Endothelial cell of umbilical vein (primary cell): ENCODE measurements around the gene CABYR. TPM values are rescaled to one million over a fixed set of nuclear protein-coding genes. Genes with fewer than 3 reads are reported as not detected.

Experiments used
- BruUV-seq: library from RNA; stranded (reverse); fragments of 400-500 nt; replicated peaks from 2 replicates; lab custom pipeline; 2021; lab: Mats Ljungman, UMichigan
- CTCF ChIA-PET: fragments of 300-600, 350-600 bp; sonication (Branson Sonifier 250); formaldehyde crosslinking; loops from one replicate; lab custom pipeline; 2021; ENCODE audit warnings: antibody characterized with exemption, inconsistent platforms; lab: Charles Lee
- POLR2A ChIA-PET: fragments of 300-600, 350-600 bp; sonication (Branson Sonifier 250); formaldehyde crosslinking; loops from one replicate; lab custom pipeline; 2021; ENCODE audit warnings: antibody characterized with exemption, inconsistent platforms; lab: Charles Lee
- DNase-seq: peaks from one replicate; pipeline ENCODE4 v3.0.0-alpha.2; 2011; ENCODE audit warnings: low read depth, low spot score
- FAIRE-seq: peaks from 2 replicates; lab custom pipeline; 2011; peaks lifted over from hg19 to GRCh38; lab: Jason Lieb, UNC
- H2AFZ ChIP-seq: 2 replicates; pipeline ENCODE4 v1.6.0; 2012; ENCODE audit warnings: low read depth, low read length, control low read depth, inconsistent platforms
- H3K27ac ChIP-seq: 2 replicates; pipeline ENCODE4 v1.5.1; 2011; ENCODE audit warnings: low read depth, mild to moderate bottlenecking, control low read depth, low read length, moderate library complexity; ENCODE audit not compliant: insufficient read depth
- H3K27me3 ChIP-seq, 2 experiments: 2 replicates each; pipeline versions ENCODE4 v1.6.0 to v1.6.1; 2011; ENCODE audit warnings: low read length in 2 of 2, mixed read lengths in 1 of 2; ENCODE audit not compliant: control insufficient read depth in 2 of 2, insufficient read depth in 2 of 2
- H3K36me3 ChIP-seq, 2 experiments: 2 replicates in 1 of 2; 3 replicates in 1 of 2; pipeline ENCODE4 v1.5.1; 2011; ENCODE audit warnings: low read length in 2 of 2, mild to moderate bottlenecking in 1 of 2, moderate library complexity in 1 of 2; ENCODE audit not compliant: control insufficient read depth in 2 of 2, insufficient read depth in 2 of 2; ENCODE audit errors: extremely low read depth in 1 of 2
- H3K4me1 ChIP-seq: 3 replicates; pipeline ENCODE4 v1.5.1; 2011; ENCODE audit warnings: mild to moderate bottlenecking, low read length; ENCODE audit not compliant: control insufficient read depth, insufficient read depth; ENCODE audit errors: extremely low read depth
- H3K4me2 ChIP-seq: 2 replicates; pipeline ENCODE4 v1.6.1; 2011; ENCODE audit warnings: low read length, control low read depth, mixed read lengths; ENCODE audit not compliant: insufficient read depth
- H3K4me3 ChIP-seq, 3 experiments: fragments of 200-600 bp in 1 of 3; sonication (generic), shearing (Covaris generic) in 1 of 3; replicated peaks in 1 of 3; 2 replicates each; pipeline ENCODE4 v1.5.1; 2011 to 2016; ENCODE audit warnings: control low read depth in 3 of 3, low read length in 3 of 3, mild to moderate bottlenecking in 2 of 3, inconsistent platforms in 1 of 3, low read depth in 1 of 3, moderate library complexity in 1 of 3; ENCODE audit not compliant: insufficient read depth in 1 of 3
- H3K79me2 ChIP-seq: 2 replicates; pipeline ENCODE4 v1.6.0; 2012; ENCODE audit warnings: low read length, inconsistent platforms; ENCODE audit not compliant: control insufficient read depth, insufficient read depth
- H3K9ac ChIP-seq: replicated peaks from 2 replicates; pipeline ENCODE3; 2011; ENCODE audit warnings: low read length, control low read depth; ENCODE audit not compliant: insufficient read depth; ENCODE audit errors: extremely low read depth
- H3K9me1 ChIP-seq: replicated peaks from 3 replicates; pipeline ENCODE4 v1.6.0; 2011; ENCODE audit warnings: mild to moderate bottlenecking, low read length; ENCODE audit not compliant: control insufficient read depth, insufficient read depth; ENCODE audit errors: extremely low read depth
- H3K9me3 ChIP-seq: replicated peaks from 2 replicates; pipeline ENCODE4 v1.5.1; 2012; ENCODE audit warnings: low read length, inconsistent platforms; ENCODE audit not compliant: control insufficient read depth, insufficient read depth
- H4K20me1 ChIP-seq: replicated peaks from 2 replicates; pipeline ENCODE3; 2011; ENCODE audit warnings: mild to moderate bottlenecking, low read length; ENCODE audit not compliant: control insufficient read depth, insufficient read depth; ENCODE audit errors: extremely low read depth
- EZH2 ChIP-seq: IDR thresholded peaks from 2 replicates; pipeline ENCODE4 v1.6.1; 2012; ENCODE audit warnings: borderline replicate concordance, low read depth, mild to moderate bottlenecking, moderate library complexity, low read length, inconsistent platforms; ENCODE audit not compliant: severe bottlenecking
- FOS ChIP-seq: IDR thresholded peaks from 2 replicates; pipeline ENCODE4 v1.6.1; 2011; ENCODE audit warnings: mild to moderate bottlenecking, low read length, moderate library complexity, borderline replicate concordance; ENCODE audit not compliant: insufficient read depth
- GATA2 ChIP-seq: IDR thresholded peaks from 2 replicates; pipeline ENCODE4 v1.7.0; 2011; ENCODE audit warnings: low read depth, mild to moderate bottlenecking, moderate library complexity, mixed read lengths, low read length; ENCODE audit not compliant: insufficient read length, insufficient read depth
- JUN ChIP-seq: IDR thresholded peaks from 2 replicates; pipeline ENCODE4 v1.6.1; 2011; ENCODE audit warnings: borderline replicate concordance, low read depth; ENCODE audit not compliant: insufficient read length, insufficient read depth
- POLR2AphosphoS5 ChIP-seq: IDR thresholded peaks from 2 replicates; pipeline ENCODE4 v1.6.1; 2012; ENCODE audit warnings: low read depth, mild to moderate bottlenecking, control low read depth, low read length, moderate library complexity; ENCODE audit not compliant: insufficient read depth
- dilution Hi-C: fragments of 300-500 bp; cut with MboI; formaldehyde crosslinking; loops from one replicate; pipeline ENCODE4 v1.15.0; 2019; ENCODE audit warnings: low sequenced_read_pairs; ENCODE audit not compliant: extremely low pct_ligation_motif_present
- intact Hi-C: fragments of 100-400 bp; cut with micrococcal nuclease; formaldehyde crosslinking; loops from one replicate; pipeline ENCODE4 v1.10.0; 2022
- polyA plus RNA-seq, 4 experiments: library from polyadenylated mRNA; depleted of rRNA in 3 of 4; stranded (reverse) in 3 of 4; unstranded in 1 of 4; fragments of >200 nt; gene quantifications; 2 replicates each; pipeline versions ENCODE4 v1.2.1 to v1.2.3, GENCODE V29; 2011 to 2012; ENCODE audit warnings: missing spikeins in 1 of 4
- total RNA-seq: library from RNA; stranded (reverse); gene quantifications from 2 replicates; pipeline ENCODE4 v1.2.3, GENCODE V29; 2021
- TF ChIP-seq, protein P1 (sequence below), 2 donors: IDR thresholded peaks; 1 replicate in 1 of 2; 2 replicates in 1 of 2; pipeline ENCODE4 v1.5.1; 2011; ENCODE audit warnings: low read length in 2 of 2, mild to moderate bottlenecking in 2 of 2, moderate library complexity in 2 of 2, control low read depth in 1 of 2, inconsistent platforms in 1 of 2, low read depth in 1 of 2; ENCODE audit not compliant: insufficient read depth in 1 of 2; ENCODE audit errors: extremely low read depth in 1 of 2
- TF ChIP-seq, protein P2 (sequence below): IDR thresholded peaks from 2 replicates; pipeline ENCODE4 v1.6.1; 2011; ENCODE audit not compliant: insufficient read depth, insufficient read length

CABYR gene
- total and polyA plus RNA-seq, 2 donors (not counting 3 experiments of a cell fraction or from before 2014, with no cell fraction given), result 3.9 to 8.9 TPM

DNA sequence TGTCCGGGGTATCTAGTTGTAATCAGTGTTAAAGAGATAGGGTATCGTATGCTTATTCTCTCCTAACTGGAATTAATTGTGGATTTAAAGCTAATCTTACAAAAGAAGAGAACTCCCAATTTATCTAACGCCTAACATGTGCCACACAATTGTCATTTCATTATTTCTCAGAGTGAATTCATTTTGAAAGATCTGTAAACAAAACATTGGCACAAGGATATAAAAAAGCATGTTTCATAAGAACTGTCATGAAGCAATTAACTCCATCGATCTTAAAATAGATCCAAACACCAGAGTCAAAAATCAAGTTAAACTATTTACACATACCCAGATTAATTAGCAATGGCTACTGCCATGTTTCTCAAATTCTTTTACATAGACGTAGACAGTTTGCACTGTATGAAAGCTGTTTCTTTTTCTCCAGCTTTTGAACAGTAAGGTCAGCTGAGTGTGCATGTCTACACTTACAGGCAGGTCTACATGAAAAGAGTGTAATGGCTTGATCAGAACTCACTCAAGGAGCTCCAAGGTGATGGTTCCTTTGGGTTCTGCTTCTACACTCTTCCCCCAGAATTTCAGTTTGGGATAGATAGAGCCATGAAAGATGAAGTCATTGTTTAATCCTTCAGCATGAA is 38.8 kb downstream of the CABYR start:
- no TSS peak for BruUV-seq
- H3K4me2 ChIP-seq, result no peak overlapping the region
- FAIRE-seq (no peak), DNase-seq (no peak)
- H4K20me1 ChIP-seq, result no peaks in the 10 kb centered on the region
- H3K9me1 ChIP-seq, result no peaks in the 10 kb centered on the region
- H3K36me3 ChIP-seq, result no peaks in the 10 kb centered on the region
- TF ChIP-seq JUN, result no peak
- no peak for TF ChIP-seq EZH2
- no peak for TF ChIP-seq FOS
- TF ChIP-seq, protein P1, sequence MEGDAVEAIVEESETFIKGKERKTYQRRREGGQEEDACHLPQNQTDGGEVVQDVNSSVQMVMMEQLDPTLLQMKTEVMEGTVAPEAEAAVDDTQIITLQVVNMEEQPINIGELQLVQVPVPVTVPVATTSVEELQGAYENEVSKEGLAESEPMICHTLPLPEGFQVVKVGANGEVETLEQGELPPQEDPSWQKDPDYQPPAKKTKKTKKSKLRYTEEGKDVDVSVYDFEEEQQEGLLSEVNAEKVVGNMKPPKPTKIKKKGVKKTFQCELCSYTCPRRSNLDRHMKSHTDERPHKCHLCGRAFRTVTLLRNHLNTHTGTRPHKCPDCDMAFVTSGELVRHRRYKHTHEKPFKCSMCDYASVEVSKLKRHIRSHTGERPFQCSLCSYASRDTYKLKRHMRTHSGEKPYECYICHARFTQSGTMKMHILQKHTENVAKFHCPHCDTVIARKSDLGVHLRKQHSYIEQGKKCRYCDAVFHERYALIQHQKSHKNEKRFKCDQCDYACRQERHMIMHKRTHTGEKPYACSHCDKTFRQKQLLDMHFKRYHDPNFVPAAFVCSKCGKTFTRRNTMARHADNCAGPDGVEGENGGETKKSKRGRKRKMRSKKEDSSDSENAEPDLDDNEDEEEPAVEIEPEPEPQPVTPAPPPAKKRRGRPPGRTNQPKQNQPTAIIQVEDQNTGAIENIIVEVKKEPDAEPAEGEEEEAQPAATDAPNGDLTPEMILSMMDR (IDR thresholded peaks at IDR 0.05; ENCODE audit: extremely low read depth in 1 of 2, insufficient read depth in 1 of 2, low read depth in 1 of 2, low read length in 2 of 2), result no peak
- TF ChIP-seq POLR2AphosphoS5, result no peak
- no peak for TF ChIP-seq GATA2
- TF ChIP-seq, protein P2, sequence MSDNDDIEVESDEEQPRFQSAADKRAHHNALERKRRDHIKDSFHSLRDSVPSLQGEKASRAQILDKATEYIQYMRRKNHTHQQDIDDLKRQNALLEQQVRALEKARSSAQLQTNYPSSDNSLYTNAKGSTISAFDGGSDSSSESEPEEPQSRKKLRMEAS, result no peak
- no peaks in the 10 kb centered on the region for H3K79me2 ChIP-seq
- H3K9me3 ChIP-seq, result no peaks in the 10 kb centered on the region
- H3K27me3 ChIP-seq, result no peaks in the 10 kb centered on the region
- intact Hi-C loops (loop anchor here (5.0 kb wide), 1 partner anchor 180 kb away; no protein-coding TSS in a partner anchor), dilution Hi-C loops (no loop called here)
- H2AFZ ChIP-seq, result no peak overlapping the region
- H3K4me3 ChIP-seq, result no peak overlapping the region
- ChIA-PET POLR2A (no interaction called here), CTCF (interaction anchor here (1.1 to 6.0 kb wide), 23 partner anchors 11 to 549 kb away, joined by 3 to 276 read pairs (median 8); partner anchors contain the start of genes CABYR and OSBPL1A)
- no peaks in the 10 kb centered on the region for H3K4me1 ChIP-seq
- H3K27ac ChIP-seq, result no peak overlapping the region
- H3K9ac ChIP-seq, result no peak overlapping the region
